HFFc6 (cell line): ENCODE results near the gene CENPM. TPM values are rescaled to one million over a fixed set of nuclear protein-coding genes. Genes with fewer than 3 reads are reported as not detected.
A peak's percentile ranks its signal among the peaks of the same experiment; 100 is the strongest.

Source experiments
- DNase-seq: peaks from one replicate; pipeline ENCODE4 v3.0.0-alpha.2; 2018
- H3K27ac Mint-ChIP-seq: 2 replicates; pipeline ENCODE4 v1.8.0; 2020; ENCODE audit warnings: mild to moderate bottlenecking, mixed read lengths
- H3K27me3 Mint-ChIP-seq: 2 replicates; pipeline ENCODE4 v1.8.0; 2021; ENCODE audit warnings: mild to moderate bottlenecking, moderate library complexity, mixed read lengths; ENCODE audit not compliant: insufficient read depth
- H3K36me3 Mint-ChIP-seq: 2 replicates; pipeline ENCODE4 v1.8.0; 2021; ENCODE audit warnings: low read depth, mixed read lengths
- H3K4me1 Mint-ChIP-seq: 2 replicates; pipeline ENCODE4 v1.8.0; 2020; ENCODE audit warnings: low read depth, mixed read lengths
- H3K4me3 Mint-ChIP-seq: 2 replicates; pipeline ENCODE4 v1.8.0; 2020; ENCODE audit warnings: mild to moderate bottlenecking, moderate library complexity, mixed read lengths
- H3K9me3 Mint-ChIP-seq: 2 replicates; pipeline ENCODE4 v1.8.0; 2020; ENCODE audit warnings: mild to moderate bottlenecking, mixed read lengths
- CTCF ChIP-seq: fragments of 200-600 bp; sonication (generic); IDR thresholded peaks from 2 replicates; pipeline ENCODE4 v1.5.0; 2021; ENCODE audit warnings: antibody characterized with exemption, mild to moderate bottlenecking
- total RNA-seq, 6 experiments: library from RNA; stranded (reverse); fragmentation: NEBNext Ultra II Directional; extraction: Animal tissue kit (Norgen Biotek cat#: 25700); gene quantifications; 2 replicates in 1 of 6; 3 replicates in 5 of 6; pipeline ENCODE4 v1.2.3, GENCODE V29; 2021

The CENPM gene
- total RNA-seq, 6 experiments from 2014 or later = 15.6 to 29.4 (median 26.3) TPM

- H3K27ac Mint-ChIP-seq = no peak overlapping the region
- no peaks in the 10 kb centered on the region for H3K9me3 Mint-ChIP-seq
- H3K27me3 Mint-ChIP-seq = peaks cover 39% of the 10 kb centered on the region
- H3K4me1 Mint-ChIP-seq = peaks cover 3% of the 10 kb centered on the region; the same call in 1 of the 2 replicates
- no peak for DNase-seq
- H3K4me3 Mint-ChIP-seq = no peak overlapping the region
- no peaks in the 10 kb centered on the region for H3K36me3 Mint-ChIP-seq
- no peak for TF ChIP-seq CTCF
Measured at GRCh38 chr22:41913040-41913719, 33.8 kb downstream of the CENPM start.

GRCh38 chr22:41912338-41913039 is 34.5 kb downstream of the CENPM start:
- DNase-seq = no peak
- Mint-ChIP-seq H3K27me3 (peaks cover 39% of the 10 kb centered on the region), H3K36me3 (no peaks in the 10 kb centered on the region)

GRCh38 chr22:41911001-41911611 is 35.8 kb downstream of the CENPM start:
- H3K27ac Mint-ChIP-seq = no peak overlapping the region
- no peak for TF ChIP-seq CTCF
- H3K4me1 Mint-ChIP-seq = peaks cover 8% of the 10 kb centered on the region; the same call in 1 of the 2 replicates
- peaks cover 30% of the 10 kb centered on the region for H3K27me3 Mint-ChIP-seq
- DNase-seq = no peak
- no peak overlapping the region for H3K4me3 Mint-ChIP-seq
- no peaks in the 10 kb centered on the region for H3K36me3 Mint-ChIP-seq
- H3K9me3 Mint-ChIP-seq = no peaks in the 10 kb centered on the region

More at GRCh38 chr22:41912338-41913039, 34.5 kb downstream of the CENPM start:
- Mint-ChIP-seq H3K27ac (no peak overlapping the region), H3K4me3 (no peak overlapping the region), H3K4me1 (peaks cover 7% of the 10 kb centered on the region; the same call in 1 of the 2 replicates), H3K9me3 (no peaks in the 10 kb centered on the region)
- no peak for TF ChIP-seq CTCF

- no peaks in the 10 kb centered on the region for H3K36me3 Mint-ChIP-seq
- DNase-seq = no peak
Measured at GRCh38 chr22:41910050-41911000, 36.6 kb downstream of the CENPM start.

More at GRCh38 chr22:41910050-41911000, 36.6 kb downstream of the CENPM start:
- Mint-ChIP-seq H3K27me3 (peaks cover 22% of the 10 kb centered on the region), H3K27ac (no peak overlapping the region), H3K9me3 (no peaks in the 10 kb centered on the region), H3K4me1 (peaks cover 8% of the 10 kb centered on the region; the same call in 1 of the 2 replicates), H3K4me3 (peak overlapping the region; percentile 42; the same call in 1 of the 2 replicates)
- TF ChIP-seq CTCF = no peak
